Activated T-helper 1 cell treated with Interleukin-2 at 50 U/mL for 16 hours (primary cell): ENCODE results near the gene G2E3.
"Not testable (repeated sequence)": the region's sequence is repeated elsewhere in the genome, so short reads cannot be mapped to it uniquely, and the experiment has no call there.

Experiments used
- DNase-seq: peaks from one replicate; pipeline ENCODE4 v3.0.0-alpha.2; 2020; ENCODE audit warnings: low read depth

The G2E3 gene

DNA sequence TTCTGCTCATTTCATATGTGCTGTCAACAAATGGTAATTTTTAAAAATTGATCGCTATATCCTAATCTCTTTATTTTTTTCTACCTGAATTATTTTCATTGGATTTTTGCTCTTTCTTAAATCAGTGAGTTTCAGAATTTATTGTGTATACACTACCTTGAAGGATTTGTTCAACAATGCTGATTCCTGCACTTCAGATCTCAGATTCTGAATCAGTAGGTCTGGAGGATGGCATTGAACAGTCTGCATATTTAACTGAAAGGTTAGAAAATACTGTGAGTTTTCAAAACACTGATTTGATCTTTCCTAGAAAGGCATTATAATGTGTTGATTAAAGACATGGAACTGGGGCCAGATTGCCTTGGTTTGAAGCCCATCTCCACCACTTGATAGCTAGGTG lies 1.6 kb downstream of the G2E3 start:
- DNase-seq: no peak

DNA sequence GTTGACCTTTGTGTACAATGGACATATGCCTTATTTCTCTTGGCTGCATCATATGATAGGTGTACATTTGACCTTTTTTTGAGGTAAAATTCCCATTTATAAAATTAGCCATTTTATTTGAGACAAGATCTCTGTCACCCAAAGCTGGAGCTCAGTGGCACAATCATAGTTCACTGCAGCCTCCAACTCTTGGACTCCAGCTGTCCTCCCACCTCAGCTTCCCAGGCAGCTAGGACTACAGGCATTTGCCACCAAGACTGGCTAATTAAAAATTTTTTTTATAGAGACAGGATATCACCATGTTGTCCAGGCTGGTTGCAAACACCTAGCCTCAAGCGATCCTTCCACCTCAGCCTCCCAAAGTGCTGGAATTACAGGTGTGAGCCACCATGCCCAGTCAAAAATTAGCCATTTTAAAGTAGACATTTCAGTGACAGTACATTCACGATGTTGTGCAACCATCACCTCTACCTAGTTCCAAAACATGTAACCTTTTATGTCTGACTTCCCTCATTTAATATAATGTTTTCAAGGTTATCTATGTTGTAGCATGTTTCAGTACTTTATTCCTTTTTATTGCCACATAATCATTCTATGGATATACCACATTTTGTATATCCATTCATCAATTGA lies 5.4 kb downstream of the G2E3 start:
- DNase-seq: no peak

DNA sequence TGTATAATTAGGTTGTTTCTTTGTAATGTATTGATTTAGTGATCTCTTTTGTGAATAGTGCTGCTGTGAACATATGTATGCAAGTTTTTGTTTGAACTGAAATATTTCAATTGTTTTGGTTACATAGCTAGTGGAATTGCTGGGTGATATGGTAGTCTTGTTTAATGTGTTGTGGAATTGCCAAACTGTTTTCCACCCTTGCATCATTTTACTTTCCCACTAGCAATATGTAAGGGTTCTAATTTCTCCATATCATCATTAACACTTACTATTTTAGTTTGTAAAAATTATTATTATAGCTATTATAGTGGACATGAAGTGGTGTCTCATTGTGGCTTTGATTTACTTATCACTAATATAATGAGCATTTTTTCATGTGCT lies 5.9 kb downstream of the G2E3 start:
- DNase-seq: no peak

DNA sequence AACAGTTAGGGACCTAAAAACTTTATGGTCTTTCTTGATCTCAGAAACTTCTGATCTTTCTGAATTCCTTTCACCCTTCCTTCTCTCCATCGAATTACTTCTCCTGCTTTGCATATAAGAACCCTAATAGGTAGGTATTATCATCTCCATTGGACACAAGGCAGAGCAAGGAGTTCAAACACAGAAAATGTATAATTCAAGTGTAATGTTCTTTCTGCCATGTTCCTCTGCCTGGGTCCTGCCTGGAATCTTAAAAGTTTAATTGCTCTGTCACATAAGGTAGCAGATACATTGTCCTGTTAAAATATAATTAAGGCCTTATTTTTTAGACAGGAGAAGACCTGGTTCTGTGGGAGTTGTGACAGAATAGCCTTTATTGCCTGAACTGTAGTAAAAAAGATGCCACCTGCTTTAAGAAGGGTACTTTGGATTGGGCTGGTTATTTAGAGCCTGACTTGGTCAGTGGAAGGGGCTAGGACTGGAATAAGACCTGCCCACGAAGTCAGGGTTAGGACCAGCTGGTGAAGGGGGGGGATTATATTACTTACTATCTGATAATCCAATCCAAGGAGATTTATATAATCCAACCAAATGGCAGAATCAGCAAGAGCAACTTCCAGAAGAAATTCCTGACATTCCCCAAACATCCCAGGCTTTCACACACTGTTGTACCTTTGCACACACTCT lies 10.4 kb downstream of the G2E3 start:
- DNase-seq: no peak

DNA sequence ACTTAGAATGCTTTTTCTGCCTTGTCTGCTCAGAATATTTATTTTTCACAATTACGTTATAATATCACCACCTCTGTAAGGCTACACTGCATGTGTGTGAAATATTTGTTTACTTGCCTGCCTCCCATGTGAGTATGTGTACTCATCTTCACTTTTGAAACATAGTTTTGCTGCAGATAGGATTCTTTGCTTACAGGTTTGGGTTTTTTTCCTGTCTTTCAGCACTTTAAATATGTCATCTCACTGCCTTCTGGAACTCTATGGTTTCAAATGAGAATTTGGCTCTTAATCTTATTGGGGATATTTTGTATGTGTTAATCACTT lies 10.9 kb downstream of the G2E3 start:
- DNase-seq: no peak

DNA sequence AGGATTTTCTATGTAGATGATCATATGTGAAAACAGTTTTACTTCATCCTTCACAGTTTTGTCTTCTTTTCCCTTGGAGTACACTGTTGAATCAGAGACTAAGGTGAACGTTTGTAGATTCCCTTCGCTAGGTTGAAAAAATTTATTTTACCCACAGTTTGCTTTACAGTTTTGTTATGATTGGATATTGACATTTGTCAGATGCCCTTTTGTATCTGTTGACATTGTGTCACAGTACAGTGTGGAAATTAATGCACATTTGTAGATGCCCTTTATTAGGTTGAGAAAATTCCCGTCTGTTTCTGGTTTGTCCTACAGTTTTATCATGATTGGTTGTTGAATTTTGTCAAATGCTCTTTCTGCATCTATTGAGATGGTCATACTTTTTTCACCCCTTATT lies 13.3 kb downstream of the G2E3 start:
- DNase-seq: no peak

DNA sequence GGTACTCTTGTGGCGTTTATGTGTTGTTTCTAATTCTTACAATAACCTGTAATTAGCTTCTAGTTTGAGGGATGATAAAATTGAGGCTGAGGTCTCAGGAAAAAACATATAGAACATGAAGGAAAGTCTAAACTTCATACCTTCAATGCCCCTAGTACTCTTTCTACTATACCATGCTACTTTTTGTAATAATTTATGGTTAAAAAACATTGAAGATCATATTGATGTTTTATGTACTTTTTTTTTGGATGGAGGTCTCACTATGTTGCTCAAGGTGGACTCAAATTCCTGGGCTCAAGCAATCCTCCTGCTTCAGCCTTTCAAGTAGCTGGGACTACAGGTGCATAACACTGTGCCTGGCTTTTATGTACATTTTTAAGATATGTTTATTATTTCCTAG lies 13.8 kb downstream of the G2E3 start:
- no peak for DNase-seq

DNA sequence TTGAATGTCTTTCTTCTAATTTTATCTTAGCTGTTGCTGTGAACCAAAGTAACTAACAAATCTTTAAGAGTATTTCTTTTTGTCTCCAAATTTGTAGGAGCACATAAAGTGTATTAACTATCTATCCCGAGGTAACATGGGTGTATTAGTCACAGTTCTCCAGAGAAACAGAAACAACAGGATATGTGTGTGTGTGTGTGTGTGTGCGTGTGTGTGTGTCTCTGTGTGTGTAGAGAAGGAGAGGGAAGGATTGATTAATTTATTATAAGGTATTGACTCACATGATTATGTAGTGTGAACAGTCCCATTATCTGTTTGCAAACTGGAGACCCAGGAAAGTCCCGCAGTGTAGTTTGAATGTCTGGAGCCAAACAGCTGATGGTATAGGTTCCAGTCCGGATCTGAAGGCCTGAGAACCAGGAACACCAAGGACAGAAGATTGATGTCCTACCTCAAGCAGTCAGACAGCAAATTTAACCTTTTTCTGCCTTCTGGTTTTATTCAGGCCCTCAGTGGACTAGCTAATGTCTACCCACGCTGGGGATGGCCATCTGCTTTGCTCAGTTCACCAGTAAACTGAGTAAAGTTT lies 14.4 kb downstream of the G2E3 start:
- DNase-seq: no peak

DNA sequence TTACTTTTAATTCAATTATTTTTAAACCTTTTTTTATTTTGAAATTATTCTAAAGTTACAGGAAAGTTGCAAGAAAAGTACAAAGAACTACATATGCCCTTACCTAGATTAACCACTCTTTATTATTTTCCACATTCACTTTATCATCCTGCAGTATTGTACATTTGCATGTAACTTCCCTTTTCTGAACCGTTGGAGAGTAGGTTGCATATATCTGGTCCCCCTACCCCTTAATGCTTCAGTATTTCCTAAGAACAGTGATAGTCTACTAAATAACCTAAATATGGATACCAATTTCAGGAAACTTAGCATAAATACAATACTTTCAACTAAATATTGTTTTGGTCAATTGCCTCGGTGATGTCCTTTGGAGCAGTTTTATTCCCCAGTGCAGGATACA lies 15.0 kb downstream of the G2E3 start:
- no peak for DNase-seq

DNA sequence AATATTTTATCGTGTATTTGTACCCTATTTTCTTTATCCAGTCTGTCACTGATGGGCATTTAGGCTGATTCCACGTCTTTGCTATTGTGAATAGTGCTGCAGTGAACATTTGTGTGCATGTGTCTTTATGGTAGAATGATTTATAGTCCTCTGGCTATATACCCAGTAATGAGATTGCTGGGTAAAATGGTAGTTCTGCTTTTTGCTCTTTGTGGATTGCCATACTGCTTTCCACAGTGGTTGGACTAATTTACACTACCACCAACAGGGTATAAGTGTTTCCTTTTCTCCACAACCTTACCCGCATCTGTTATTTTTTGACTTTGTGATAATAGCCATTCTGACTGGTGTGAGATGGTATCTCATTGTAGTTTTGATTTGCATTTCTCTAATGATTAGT lies 15.8 kb downstream of the G2E3 start:
- not testable (repeated sequence) for DNase-seq

DNA sequence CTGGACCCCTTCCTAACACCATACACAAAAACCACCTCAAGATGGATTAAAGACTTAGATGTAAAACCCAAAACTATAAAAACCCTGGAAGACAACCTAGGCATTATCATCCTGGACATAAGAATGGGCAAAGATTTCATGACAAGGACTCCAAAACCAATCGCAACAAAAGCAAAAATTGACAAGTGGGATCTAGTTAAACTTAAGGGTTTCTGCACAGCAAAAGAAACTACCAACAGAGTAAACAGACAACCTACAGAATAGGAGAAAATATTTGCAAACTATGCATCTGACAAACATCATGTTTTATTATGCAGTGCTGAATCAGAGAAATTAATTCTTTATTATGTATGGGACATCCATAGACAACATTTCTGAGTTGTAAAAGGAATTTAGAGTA lies 17.4 kb downstream of the G2E3 start:
- not testable (repeated sequence) for DNase-seq

DNA sequence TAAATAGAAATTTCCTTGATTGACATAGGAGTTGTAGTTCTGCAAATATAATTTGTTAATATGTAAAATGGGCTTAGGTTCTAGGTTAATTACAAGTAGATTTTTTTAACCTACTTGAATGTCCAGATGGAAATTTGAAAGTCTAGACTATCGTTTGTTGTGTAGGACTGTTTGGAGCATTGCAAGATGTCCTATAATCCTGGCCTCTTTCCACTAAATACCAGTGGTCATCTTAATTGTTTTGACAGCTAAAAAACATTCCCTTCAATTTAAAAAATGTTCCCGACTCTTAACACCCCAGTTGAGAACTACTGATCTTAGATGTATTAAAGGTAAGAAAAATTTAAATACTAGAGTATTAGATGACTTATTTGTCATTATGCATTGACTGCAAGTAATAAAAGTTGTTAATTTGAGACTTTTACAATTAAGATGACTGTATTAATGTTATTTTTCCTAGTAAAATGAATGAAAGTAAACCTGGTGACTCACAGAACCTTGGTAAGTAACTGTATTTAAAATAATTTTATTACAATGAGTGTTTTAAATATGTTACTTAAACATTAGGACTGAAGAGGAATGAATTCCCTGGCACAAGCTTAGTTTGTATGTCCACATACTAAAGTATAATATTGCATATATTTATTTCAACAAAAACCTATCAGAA lies 21.8 kb downstream of the G2E3 start:
- DNase-seq: no peak

DNA sequence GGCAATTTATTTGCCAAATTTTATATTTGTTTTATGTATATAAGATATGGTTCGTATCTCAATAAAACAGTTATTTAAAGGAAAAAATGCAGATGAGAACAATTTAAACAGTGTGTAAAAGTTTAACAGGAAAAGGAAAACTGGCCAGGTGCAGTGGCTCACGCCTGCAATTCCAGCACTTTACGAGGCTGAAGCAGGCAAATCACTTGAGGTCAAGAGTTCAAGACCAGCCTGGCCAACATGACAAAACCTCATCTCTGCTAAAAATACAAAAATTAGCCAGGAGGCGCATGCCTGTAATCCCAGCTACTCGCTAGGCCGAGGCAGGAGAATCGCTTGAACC lies 22.3 kb downstream of the G2E3 start:
- no peak for DNase-seq

DNA sequence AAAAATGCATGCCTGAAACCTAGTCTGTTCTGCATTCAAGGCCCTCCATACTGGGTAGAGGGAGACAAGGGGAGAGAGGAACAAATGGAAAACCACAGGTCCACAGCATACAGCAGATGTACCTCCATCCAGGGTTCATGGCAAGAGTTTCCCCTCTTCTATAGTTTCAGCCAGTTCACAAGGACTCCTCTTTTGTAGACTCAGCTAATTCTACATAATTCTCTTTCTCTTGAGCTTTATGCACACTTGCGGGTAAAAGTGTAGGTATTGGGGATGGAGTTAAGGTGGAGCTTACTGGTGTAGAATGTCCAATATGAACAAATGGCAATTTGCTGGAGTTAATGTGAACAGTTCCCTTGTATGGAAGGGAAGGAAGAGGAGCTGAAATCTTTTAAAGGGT lies 23.4 kb downstream of the G2E3 start:
- DNase-seq: no peak

DNA sequence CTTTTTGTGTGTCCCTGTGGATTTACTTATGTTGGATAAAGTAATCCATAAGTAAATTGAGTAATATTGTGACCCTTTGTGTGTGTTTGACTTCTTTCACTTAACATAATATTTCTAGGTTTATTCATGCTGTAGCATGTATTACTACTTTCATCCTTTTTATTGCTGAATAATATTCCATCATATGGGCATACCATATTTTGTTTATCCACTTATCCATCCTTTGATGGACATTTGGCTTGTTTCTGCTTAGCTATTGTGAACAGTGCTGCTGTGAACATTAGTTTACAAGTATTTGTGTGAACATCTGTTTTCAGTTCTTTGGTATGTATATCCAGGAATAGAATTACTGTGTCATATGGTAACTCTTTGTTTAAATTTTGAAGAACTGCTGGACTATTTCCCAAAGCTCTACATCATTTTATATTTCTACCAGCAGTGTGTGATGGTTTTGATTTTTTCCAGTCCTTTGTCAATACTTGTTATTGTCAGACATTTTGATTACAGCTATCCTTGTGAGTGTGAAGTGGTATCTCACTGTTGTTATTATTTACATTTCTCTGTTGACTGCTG lies 25.2 kb downstream of the G2E3 start:
- DNase-seq: no peak

DNA sequence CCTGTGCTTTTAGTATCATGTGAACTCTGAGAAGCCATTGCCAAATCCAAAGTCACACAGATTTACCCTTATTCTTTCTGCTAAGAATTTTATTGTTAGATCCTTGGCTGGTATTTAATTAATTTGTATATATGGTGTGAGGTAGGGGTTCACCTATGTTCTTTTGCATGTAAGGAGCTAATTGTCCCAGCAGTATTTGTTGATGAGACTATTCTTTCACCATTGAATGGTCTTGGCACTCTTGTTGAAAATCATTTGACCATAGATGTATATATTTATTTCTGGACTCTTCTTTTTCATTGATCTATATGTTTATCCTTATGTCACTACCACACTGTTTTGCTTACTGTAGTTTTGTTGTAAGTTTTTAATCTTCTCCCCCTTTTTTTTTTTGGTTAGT lies 26.2 kb downstream of the G2E3 start:
- DNase-seq: no peak

DNA sequence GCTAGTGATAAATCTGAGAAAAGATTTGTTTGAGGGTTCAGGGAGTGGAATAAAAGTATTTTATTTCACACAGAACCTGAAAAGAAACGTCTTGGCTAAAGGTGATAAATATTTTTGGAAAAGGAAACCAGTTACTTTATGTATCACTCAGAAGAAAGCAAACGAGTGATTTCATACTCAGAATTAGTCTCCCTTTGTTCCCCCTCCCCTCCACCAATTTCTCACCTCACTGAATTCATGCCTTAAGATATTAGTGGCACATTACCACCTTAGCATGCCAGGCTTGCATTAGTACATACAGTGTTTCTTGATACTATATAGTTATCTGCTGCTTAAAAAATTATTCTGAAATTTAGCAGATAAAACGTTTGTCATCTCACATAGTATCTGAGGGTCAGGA lies 28.2 kb downstream of the G2E3 start:
- DNase-seq: no peak

DNA sequence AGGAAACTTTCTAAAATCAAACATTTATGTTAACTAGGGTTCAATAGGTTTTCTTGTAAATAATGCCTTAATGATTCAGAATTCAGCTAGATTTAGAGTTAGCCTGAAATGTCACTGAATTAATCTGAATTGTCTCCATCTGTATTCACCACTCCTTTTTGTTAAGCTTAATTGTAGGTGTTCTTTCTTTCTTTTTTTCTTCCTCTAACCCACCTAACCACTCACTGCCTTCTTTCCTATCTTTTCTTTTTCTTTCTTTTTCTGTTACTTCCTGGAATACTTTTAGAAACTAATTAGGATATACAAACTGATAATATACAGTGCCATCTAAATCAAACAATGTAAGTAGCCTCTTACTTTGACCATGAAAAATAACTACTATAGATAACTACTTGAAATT lies 29.9 kb downstream of the G2E3 start:
- DNase-seq: no peak

DNA sequence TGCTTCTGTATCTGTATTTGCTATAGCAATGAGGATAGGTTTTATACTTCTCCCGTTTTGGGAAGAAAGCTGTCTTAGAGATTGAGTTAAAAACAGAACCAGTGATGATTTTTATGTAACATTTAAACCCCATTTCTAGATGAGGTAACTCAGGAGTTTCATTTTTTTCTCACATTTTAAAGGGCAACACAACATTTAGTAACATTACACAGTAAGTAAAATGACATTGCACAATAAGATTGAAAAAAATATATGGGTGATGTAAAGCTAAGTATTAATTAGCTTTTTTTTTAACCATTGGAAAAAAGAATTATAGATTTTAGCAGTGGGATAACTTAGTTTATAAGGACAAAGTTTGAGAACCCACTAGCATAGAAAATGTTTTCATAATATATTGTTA lies 38.0 kb downstream of the G2E3 start:
- DNase-seq: no peak

DNA sequence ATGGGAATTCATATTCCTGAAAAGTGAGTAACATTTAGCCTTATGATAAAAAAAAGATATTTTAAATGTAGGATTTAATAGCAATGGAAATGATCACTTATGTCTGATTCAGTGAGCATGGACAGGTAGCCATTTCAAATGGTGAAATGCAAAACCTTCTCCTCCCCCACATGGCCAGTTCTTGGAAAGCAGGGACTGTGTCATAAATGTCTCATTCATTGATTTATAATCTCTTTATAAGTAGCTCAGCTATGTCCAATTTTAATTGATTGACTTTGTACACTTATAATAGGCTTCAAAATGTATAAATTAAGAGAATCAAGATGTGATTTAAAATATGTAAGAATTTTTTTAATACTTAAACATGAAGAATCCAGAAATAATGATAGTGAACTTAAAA lies 38.5 kb downstream of the G2E3 start:
- DNase-seq: no peak

DNA sequence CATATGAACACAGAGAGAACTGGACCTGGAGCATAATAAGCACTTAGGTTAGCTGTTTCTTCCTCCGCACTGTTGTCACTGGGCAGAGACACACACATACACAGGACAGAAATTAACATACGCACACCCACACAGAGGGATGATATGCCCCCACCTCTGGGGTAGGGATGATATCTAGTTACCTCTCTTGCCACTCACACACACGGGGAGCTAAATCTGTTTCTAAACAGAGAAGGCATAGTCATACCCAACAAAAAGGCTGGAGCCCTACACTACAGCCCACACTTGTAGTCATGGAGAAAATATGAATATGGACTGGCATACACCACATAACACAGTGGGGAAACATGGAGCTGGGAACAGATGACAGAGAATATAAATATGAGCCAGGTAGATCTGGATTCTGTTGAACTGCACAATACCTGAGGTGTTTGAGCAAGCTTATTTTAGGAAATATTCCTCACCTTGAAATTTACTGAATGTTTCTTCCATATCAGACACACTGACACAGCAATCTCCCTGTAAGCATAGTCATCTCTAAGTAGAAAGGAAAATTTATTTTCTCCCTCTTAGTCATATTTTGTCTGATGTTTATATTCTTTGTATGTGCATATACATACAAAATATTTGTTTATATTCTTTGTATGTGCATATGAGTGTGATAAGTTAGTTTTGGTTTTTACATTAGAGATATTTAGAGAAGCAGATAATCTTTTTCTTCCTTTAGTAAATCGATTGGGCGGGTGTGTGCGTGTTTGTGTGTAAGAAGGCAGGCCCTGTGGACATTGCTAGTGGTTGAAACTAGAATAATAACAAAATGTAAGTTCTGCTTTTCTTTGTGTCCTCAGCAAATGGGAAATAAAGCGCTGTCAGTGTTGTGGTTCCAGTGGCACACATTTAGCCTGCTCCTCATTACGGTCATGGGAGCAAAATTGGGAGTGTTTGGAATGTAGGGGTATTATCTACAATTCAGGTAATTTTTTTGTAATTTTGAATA lies 42.3 kb downstream of the G2E3 start:
- DNase-seq: no peak

DNA sequence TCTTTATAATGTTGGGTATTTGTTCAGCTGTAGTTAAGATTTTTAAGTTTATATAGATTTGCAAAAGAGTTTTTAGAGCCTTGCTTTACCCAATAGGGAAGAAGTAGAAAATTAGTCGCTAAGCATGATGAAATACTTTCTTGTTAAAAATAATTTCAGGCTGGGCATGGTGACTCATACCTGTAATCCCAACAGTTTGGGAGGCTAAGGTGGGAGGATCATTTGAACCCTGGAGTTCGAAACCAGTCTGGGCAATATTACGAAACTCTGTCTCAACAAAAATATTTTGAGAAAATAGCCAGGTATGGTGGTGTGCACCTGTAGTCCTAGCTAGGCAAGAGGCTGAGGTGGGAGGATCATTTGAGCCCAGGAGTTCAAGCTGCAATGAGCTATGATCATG lies 44.4 kb downstream of the G2E3 start:
- DNase-seq: no peak
